OCI-LY7 (cell line): Measurements from ENCODE around the gene ISG20L2.

Source experiments
- CTCF ChIP-seq: fragments of 200-600 bp; sonication (generic); conservative IDR thresholded peaks from 2 replicates; pipeline ENCODE4 v1.5.1; 2014; ENCODE audit warnings: mild to moderate bottlenecking, antibody characterized with exemption, low read length, moderate library complexity, mixed read lengths
- EZH2phosphoT487 ChIP-seq: fragments of 200-600 bp; sonication (generic); IDR thresholded peaks from 2 replicates; pipeline ENCODE4 v1.6.1; 2018; ENCODE audit warnings: low read depth, borderline replicate concordance, mild to moderate bottlenecking, mixed run types, antibody characterized with exemption, low read length, moderate library complexity, mixed read lengths

DNA sequence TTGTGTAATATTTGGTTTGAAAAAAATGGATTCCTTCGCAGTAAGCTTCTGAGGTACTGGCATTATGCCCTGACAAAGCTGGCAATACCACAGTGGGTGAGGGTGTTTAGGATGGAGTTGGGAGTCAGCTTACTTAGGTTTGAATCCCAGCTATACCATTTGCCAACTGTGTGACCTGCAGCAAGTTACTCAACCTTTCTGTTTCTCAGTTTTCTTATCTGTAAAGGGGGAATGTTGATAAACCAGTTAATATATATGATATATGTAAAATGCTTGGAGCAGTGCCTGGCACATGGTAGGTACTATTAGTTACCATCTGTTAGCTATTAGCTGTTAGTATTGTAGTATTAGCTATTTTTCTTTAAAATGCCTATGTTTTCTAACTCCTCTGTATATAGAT lies 27.8 kb upstream of the ISG20L2 start:
- TF ChIP-seq CTCF (no peak), EZH2phosphoT487 (no peak)
